Stimulated activated naive CD8-positive, alpha-beta T cell treated with anti-CD3 and anti-CD28 coated beads, Interleukin-15, amount 100 ng/mL, for 72 hours (primary cell): ENCODE results near the gene WDR17.
A peak's percentile ranks its signal among the peaks of the same experiment; 100 is the strongest.

Experiments used
- ATAC-seq: fragments of 150-1000 bp; cut with Tn5 transposase; 2 replicates; pipeline ENCODE4 v1.10.0; 2021; ENCODE audit warnings: mild to moderate bottlenecking, moderate library complexity
- DNase-seq, 2 donors: peaks; one replicate each; pipeline ENCODE4 v3.0.0; 2021 to 2022
- H3K27ac Mint-ChIP-seq, 2 donors: one replicate each; pipeline ENCODE4 v1.8.0; 2022; ENCODE audit warnings: mild to moderate bottlenecking in 2 of 2, mixed read lengths in 2 of 2, moderate library complexity in 2 of 2
- H3K27me3 Mint-ChIP-seq: one replicate; pipeline ENCODE4 v1.8.0; 2022; ENCODE audit warnings: mixed read lengths
- H3K4me1 Mint-ChIP-seq: one replicate; pipeline ENCODE4 v1.8.0; 2022; ENCODE audit warnings: mild to moderate bottlenecking, mixed read lengths
- H3K4me3 Mint-ChIP-seq, 2 donors: one replicate each; pipeline ENCODE4 v1.8.0; 2022; ENCODE audit warnings: mild to moderate bottlenecking in 2 of 2, mixed read lengths in 2 of 2, moderate library complexity in 1 of 2
- H3K9me3 Mint-ChIP-seq, 2 donors: one replicate each; pipeline ENCODE4 v1.8.0; 2022; ENCODE audit warnings: mixed read lengths in 2 of 2

Gene WDR17

DNA sequence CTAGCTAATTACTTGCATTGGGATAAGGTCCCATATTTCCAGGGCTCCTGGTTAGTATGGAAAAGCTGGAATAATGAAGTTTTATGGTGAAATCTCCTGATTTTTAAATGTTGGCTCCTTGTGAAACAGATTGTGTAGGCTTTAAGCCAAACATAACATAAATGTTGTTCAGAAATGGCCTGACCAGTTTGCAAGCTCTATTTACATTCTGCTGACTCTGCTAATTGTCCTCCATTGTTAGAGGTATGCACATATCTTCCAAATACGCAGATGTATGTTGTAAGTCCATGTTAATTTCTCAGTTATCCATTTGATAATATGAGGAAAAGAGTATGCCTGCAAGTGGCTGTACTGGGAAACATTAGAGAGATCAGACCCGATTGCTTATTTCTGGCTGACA lies 11.9 kb upstream of the WDR17 start:
- H3K9me3 Mint-ChIP-seq, result no peaks in the 10 kb centered on the region

DNA sequence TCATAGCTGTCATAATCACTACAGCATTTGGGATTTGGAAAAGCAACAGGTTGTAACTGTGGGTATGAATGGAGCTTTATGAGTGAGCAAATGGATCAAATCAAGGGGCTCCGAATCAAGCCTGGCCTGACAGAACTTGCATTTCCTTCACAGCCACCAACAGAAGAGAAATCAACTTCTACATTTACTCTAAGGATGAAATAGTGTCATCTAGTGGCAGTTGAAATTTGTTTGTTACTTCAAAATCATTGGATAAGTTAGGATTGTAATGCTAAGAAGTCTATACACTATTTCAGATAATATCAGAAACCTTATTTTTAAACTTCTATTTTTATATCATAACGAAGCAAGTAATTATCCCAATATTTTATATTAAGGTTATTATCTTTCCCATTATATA lies 10.7 kb upstream of the WDR17 start:
- no peak overlapping the region for H3K4me3 Mint-ChIP-seq
- DNase-seq (no peak), ATAC-seq (no peak)
- no peaks in the 10 kb centered on the region for H3K9me3 Mint-ChIP-seq
- no peak overlapping the region for H3K27ac Mint-ChIP-seq
- peaks cover 6% of the 10 kb centered on the region for H3K4me1 Mint-ChIP-seq
- H3K27me3 Mint-ChIP-seq, result no peaks in the 10 kb centered on the region

More for the DNA sequence above, 11.9 kb upstream of the WDR17 start:
- Mint-ChIP-seq H3K4me1 (peaks cover 6% of the 10 kb centered on the region), H3K27me3 (no peaks in the 10 kb centered on the region), H3K4me3 (no peak overlapping the region), H3K27ac (no peak overlapping the region)
- no peak for DNase-seq
- no peak for ATAC-seq

DNA sequence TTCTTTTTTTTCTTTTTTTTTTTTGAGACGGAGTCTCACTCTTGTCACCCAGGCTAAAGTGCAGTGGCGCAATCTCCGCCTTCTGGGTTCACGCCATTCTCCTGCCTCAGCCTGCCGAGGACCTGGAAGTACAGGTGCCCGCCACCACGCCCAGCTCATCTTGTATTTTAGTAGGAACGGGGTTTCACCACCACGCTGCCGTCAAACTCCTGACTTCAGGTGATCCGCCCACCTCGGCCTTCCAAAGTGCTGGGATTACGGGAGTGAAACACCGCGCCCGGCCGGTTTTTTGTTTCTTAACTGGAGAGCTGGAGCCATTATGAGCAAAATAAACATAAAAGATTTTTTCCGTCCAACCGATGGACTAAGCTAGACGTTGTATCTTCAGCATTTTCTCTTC lies 1.9 kb upstream of the WDR17 start:
- peaks cover 14% of the 10 kb centered on the region for H3K4me1 Mint-ChIP-seq
- H3K9me3 Mint-ChIP-seq, result no peaks in the 10 kb centered on the region
- DNase-seq, result no peak
- H3K27me3 Mint-ChIP-seq, result peaks cover 15% of the 10 kb centered on the region
- no peak overlapping the region for H3K4me3 Mint-ChIP-seq
- ATAC-seq, result no peak
- no peak overlapping the region for H3K27ac Mint-ChIP-seq

DNA sequence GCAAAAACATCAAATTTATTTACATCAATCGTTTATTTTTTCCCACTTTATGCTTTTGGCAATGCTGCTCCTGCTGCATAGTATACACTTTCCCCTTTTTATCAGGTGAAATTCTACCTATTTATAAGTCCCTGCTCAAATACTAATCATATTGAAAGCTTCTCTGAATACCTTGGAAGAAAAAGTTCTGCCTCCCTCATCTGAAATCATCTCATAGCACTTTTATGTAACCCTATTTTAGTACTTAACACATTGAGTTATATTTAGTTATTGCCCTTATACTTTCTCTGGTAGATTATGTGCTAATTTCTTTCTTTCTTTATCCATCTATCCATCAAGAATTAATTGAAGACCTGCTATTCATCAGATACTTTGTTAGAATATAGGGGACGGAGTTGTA lies 1.1 kb upstream of the WDR17 start:
- Mint-ChIP-seq H3K9me3 (no peaks in the 10 kb centered on the region), H3K4me3 (no peak overlapping the region), H3K4me1 (peaks cover 14% of the 10 kb centered on the region), H3K27me3 (peaks cover 15% of the 10 kb centered on the region), H3K27ac (no peak overlapping the region)
- ATAC-seq, result no peak
- no peak for DNase-seq

DNA sequence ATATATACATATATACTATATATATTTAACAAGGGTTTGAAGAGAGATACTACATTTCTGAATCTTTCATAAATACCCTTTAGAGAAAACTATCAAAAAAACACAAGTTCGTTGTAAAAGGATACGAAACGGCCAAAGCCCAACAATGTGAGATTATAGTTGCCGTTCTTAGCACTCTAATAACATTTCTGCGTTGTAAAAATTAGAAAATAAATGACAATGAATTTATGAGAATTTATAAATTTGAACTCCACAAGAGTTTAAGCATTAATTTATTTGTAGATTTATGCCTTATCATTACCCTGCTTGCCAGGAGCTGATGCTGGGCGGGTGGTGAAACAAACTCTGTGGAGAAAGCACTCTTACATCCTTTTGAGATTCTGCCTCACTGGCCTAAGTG lies 1.1 kb downstream of the WDR17 start:
- ATAC-seq, result no peak

DNA sequence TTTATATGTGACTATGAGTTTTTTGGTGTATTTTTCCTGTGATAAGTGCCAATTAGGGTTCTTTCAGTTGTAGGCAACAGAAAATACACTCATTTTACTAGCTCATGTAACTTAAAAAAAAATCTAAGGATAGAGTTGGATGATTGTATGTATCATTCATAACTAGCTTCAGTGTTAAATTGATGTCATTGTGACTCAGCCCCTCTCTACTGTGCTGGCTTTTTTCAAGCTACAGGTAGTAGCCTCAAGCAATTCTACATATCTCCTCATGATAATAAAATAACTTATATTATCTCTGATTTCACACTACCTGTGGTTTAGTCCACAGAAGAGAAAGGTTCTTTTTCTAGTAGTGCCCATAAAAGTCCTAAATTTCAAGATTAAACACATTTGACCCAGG lies 11.9 kb downstream of the WDR17 start:
- H3K27ac Mint-ChIP-seq, result no peak overlapping the region

More for the DNA sequence above, 1.1 kb downstream of the WDR17 start:
- peaks cover 14% of the 10 kb centered on the region for H3K4me1 Mint-ChIP-seq
- H3K27ac Mint-ChIP-seq, result no peak overlapping the region
- no peak for DNase-seq
- H3K4me3 Mint-ChIP-seq, result no peak overlapping the region
- no peaks in the 10 kb centered on the region for H3K9me3 Mint-ChIP-seq
- peaks cover 15% of the 10 kb centered on the region for H3K27me3 Mint-ChIP-seq

DNA sequence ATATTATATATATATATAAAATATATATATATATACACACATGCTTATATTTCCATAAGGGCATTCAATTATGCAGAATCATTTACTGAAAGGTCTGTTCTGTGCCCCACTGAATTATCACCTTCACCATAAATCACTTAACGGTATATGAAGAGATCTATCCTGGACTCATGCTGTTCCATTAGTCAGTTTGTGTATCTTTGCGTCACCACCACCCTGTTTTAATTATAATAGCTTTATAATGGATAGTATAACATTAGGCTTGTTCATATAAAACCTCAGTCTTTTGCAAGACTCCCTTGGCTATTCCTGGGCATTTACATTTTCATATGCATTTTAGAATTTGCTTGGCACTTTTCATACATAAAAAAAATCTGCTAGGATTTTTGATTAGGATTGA lies 19.1 kb downstream of the WDR17 start:
- H3K27me3 Mint-ChIP-seq, result no peaks in the 10 kb centered on the region
- H3K4me1 Mint-ChIP-seq, result no peaks in the 10 kb centered on the region
- no peak overlapping the region for H3K27ac Mint-ChIP-seq
- no peak overlapping the region for H3K4me3 Mint-ChIP-seq
- peaks cover 0 to 4% of the 10 kb centered on the region in 2 donors for H3K9me3 Mint-ChIP-seq
- ATAC-seq (no peak), DNase-seq (no peak)

More for the DNA sequence above, 11.9 kb downstream of the WDR17 start:
- H3K4me3 Mint-ChIP-seq, result no peak overlapping the region
- DNase-seq (no peak), ATAC-seq (no peak)
- H3K9me3 Mint-ChIP-seq, result no peaks in the 10 kb centered on the region
- no peaks in the 10 kb centered on the region for H3K27me3 Mint-ChIP-seq
- H3K4me1 Mint-ChIP-seq, result no peaks in the 10 kb centered on the region

DNA sequence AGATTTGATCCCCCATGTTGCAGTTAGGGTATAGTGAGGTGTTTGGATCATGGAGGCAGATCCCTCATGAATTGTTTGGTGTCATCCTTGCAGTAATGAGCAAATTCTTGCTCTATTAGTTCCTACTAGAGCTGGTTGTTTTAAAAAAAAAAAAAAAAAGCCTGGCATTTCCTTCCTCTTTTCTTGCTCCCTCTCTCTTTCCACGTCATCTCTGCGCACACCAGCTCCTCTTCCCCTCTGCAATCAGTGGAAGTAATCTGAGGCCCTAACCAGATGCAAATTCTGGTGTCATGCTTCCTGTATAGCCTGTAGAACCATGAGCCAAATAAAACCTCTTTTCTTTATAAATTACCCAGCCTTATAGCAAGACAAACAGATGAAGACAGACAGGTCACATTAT lies 24.5 kb downstream of the WDR17 start:
- Mint-ChIP-seq H3K4me1 (no peaks in the 10 kb centered on the region), H3K9me3 (peaks cover 0 to 12% of the 10 kb centered on the region in 2 donors), H3K27ac (no peak overlapping the region), H3K27me3 (no peaks in the 10 kb centered on the region), H3K4me3 (no peak overlapping the region)
- ATAC-seq, result no peak
- DNase-seq, result no peak

DNA sequence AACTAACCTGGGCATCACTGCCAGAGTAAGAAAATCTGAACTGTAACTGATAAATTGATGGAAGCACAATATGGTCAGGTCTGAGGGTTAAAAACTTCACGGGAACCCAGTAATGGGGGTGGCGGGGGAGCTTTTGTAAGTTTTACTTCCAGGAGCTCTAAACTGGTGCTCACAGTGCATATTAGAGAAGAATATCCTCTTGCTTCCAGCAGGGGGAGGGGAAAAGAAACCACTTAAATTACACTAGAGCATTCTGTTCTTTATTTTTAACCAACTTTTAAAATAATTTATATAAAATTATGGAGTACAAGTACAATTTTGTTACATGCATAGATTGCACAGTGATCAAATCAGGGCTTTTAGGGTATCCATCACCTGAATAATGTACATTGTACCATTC lies 33.7 kb downstream of the WDR17 start:
- ATAC-seq, result no peak
- Mint-ChIP-seq H3K27ac (no peak overlapping the region), H3K4me3 (no peak overlapping the region), H3K9me3 (peaks cover 5 to 9% of the 10 kb centered on the region in 2 donors), H3K27me3 (peaks cover 13% of the 10 kb centered on the region), H3K4me1 (no peaks in the 10 kb centered on the region)
- DNase-seq, result no peak

DNA sequence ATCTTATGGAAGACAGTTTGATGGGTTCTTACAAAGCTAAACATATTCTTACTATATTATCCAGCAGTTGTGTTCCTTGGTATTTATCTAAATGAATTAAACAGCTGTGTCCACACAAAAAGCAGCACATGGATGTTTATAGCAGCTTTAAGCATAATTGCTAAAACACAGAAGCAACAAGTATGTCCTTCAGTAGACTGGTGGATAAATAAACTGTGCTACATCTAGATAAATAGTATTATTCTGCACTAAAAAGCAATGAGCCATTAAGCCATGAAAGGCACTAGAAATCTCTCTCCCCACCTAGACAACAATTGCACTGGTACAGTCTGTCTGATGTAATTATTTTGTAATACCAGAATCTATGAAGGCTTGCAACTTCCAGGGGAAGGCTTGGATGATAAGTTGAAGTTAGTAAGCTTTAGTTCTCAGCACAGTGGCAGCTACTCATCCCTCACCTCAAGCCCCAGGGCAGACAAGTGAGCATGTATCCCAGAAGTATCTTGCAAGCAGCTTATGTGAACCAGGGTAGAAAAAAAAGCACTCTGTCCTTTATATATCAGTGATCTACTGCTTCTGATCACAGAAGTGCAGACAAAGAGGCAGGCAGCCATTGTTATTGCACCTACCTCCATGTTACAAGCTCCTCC lies 36.9 kb downstream of the WDR17 start:
- ATAC-seq, result no peak
- H3K9me3 Mint-ChIP-seq, result peaks cover 5 to 9% of the 10 kb centered on the region in 2 donors
- no peaks in the 10 kb centered on the region for H3K4me1 Mint-ChIP-seq
- H3K4me3 Mint-ChIP-seq, result no peak overlapping the region
- DNase-seq, result no peak
- H3K27me3 Mint-ChIP-seq, result peaks cover 13% of the 10 kb centered on the region
- H3K27ac Mint-ChIP-seq, result peak overlapping the region in 1 of 2 donors; percentile 5

DNA sequence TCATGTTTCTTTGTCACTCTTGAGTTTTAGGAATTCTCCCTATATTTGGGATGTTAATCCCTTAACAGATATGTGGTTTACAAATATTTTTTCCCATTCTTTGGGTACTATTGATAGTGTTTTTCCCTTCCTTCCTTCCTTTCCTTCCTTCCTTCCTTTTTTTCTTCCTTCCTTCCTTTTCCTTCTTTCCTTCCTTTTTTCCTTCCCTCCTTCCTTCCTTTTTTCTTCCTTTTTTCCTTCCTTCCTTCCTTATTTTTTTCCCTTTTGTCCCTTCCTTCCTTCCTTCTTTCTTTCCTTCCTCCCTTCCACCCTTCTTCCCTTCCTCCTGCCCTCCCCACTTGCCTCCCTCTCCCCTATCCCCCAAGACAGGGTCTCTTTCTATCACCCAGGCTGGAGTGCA lies 42.1 kb downstream of the WDR17 start:
- no peak overlapping the region for H3K27ac Mint-ChIP-seq
- no peak for ATAC-seq
- DNase-seq, result no peak

DNA sequence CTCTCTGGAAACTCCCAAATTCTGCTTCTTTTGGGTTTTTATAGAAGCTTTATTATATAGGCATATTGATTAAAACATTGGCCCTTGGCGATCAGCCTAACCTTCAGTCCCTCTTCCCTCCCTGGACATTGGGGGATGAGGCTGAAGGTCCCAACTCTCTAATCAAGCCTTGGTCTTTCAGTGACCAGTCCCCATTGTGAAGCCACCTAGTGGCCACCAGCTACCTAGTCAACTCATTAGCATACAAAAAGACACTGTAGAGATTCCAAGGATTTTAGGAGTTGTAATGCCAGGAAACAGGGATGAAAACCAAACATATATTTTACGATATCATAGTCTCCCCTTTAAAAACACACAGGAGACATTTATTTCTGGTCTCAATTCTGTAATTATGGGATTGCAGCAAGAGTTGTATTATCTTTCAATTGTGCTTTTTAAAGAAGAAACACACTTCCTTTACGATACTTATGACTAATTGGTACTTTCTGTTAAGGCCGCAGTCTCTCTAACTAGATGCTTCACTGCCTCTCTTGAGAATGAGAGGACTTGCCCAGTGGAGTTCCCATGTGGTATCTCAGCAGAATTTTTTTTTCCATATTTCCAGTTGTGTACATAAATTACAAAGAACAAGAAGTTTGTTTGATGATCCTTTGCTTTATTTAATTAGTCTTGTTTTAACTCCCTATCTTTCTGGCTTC lies 58.2 kb downstream of the WDR17 start:
- no peak overlapping the region for H3K27ac Mint-ChIP-seq
- H3K4me3 Mint-ChIP-seq, result no peak overlapping the region
- DNase-seq (no peak), ATAC-seq (peak; percentile 89)
- peaks cover 15% of the 10 kb centered on the region for H3K4me1 Mint-ChIP-seq
- H3K9me3 Mint-ChIP-seq, result no peaks in the 10 kb centered on the region
- no peaks in the 10 kb centered on the region for H3K27me3 Mint-ChIP-seq

More for the DNA sequence above, 42.1 kb downstream of the WDR17 start:
- Mint-ChIP-seq H3K9me3 (peaks cover 5 to 9% of the 10 kb centered on the region in 2 donors), H3K27me3 (peaks cover 1% of the 10 kb centered on the region), H3K4me3 (no peak overlapping the region), H3K4me1 (no peaks in the 10 kb centered on the region)

DNA sequence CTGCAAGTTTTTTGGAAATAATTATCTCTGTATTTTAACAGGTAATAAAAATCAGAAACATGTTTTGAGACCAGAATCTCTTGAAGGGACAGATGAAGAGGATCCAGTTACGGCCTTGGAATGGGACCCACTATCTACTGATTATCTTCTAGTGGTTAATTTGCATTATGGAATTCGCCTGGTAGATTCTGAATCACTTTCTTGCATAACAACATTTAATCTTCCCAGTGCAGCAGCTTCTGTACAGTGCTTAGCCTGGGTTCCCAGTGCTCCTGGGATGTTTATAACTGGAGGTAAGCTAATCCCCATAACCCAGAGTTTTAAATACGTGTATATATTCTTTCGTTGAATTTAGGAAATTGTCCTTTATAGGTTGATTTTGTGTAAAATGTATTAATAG lies 59.4 kb downstream of the WDR17 start:
- DNase-seq (no peak), ATAC-seq (no peak)
- peaks cover 15% of the 10 kb centered on the region for H3K4me1 Mint-ChIP-seq
- no peaks in the 10 kb centered on the region for H3K27me3 Mint-ChIP-seq
- H3K27ac Mint-ChIP-seq, result peak overlapping the region in 1 of 2 donors; percentile 19
- H3K9me3 Mint-ChIP-seq, result no peaks in the 10 kb centered on the region
- H3K4me3 Mint-ChIP-seq, result no peak overlapping the region

DNA sequence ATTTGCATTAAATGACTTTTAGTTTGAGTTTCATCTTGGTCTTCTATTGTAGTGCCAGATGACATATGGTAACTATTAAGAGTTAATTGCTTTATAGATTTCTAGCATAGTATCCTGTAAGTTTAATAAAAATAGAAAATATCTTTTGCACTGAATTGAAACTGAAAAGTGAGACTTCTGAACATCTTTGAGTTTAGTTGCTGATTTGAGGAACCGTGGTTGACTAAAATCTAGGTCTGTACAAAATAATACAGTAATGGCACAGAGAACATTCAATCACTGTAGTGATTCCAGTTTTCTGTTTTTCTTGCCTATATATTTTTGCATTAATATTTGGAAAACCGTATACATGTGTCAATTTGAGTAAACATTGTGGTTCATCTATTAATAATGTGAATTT lies 69.0 kb downstream of the WDR17 start:
- no peaks in the 10 kb centered on the region for H3K4me1 Mint-ChIP-seq
- H3K27me3 Mint-ChIP-seq, result no peaks in the 10 kb centered on the region
- DNase-seq (no peak), ATAC-seq (no peak)
- no peaks in the 10 kb centered on the region for H3K9me3 Mint-ChIP-seq
- no peak overlapping the region for H3K27ac Mint-ChIP-seq
- no peak overlapping the region for H3K4me3 Mint-ChIP-seq

DNA sequence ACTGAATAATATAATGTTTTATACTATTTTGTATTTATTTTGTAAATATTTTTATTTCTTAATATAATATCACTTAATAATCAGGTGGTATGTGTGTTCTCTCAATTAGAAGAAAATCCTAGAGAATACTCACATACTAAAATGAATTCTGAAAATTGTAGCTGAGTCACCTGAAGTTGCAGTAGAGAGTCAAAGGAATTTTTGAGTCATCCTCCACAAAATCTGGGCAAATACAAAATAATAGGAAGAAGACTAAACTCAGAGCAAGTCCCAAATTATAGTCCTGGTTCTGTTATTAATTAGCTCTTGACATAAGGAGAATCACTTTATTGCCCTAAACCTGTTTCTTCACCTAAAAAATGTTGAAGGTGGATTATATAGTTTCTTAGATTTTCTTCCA lies 72.0 kb downstream of the WDR17 start:
- H3K4me1 Mint-ChIP-seq, result no peaks in the 10 kb centered on the region
- no peak overlapping the region for H3K4me3 Mint-ChIP-seq
- no peak for ATAC-seq
- no peak for DNase-seq
- no peaks in the 10 kb centered on the region for H3K9me3 Mint-ChIP-seq
- no peaks in the 10 kb centered on the region for H3K27me3 Mint-ChIP-seq
- no peak overlapping the region for H3K27ac Mint-ChIP-seq

DNA sequence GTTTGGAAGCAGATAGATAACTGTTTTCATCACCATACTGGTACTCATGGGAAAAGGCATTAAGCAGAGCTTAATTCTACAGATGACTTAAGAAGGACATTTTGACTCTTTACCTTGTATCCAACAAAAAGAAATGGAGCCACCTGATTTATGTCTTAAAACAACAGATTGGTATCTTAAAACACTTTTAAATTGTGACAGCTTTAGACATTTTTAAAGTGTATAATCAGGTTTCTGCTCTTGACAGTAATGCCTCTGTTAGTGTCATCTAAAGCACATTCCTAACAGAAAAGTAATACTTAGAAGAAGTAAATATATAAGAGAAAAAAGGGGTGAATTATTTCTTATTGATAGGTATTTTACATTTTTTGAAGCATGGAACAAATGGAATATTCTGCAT lies 73.9 kb downstream of the WDR17 start:
- ATAC-seq (no peak), DNase-seq (no peak)
- Mint-ChIP-seq H3K27me3 (no peaks in the 10 kb centered on the region), H3K27ac (no peak overlapping the region), H3K4me3 (no peak overlapping the region), H3K4me1 (no peaks in the 10 kb centered on the region), H3K9me3 (no peaks in the 10 kb centered on the region)

DNA sequence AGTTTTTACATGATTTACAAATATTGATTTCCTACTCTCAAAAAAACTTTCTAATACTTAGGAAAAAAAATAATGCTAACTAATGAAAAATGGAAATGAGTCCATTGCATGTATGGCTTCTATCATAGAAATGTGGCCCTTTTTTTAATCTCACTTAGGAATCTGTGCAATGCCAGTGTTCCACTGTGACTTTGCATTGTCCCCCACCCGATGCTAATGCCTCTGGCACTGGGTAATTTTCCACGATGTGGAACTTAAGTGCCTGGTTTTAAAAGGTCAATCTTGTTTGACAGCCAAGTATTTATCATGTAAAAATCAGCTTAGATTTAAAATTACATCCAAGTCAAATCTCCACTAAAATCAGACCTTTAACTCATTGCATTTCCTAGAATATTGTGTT lies 76.6 kb downstream of the WDR17 start:
- DNase-seq (no peak), ATAC-seq (no peak)
- H3K9me3 Mint-ChIP-seq, result no peaks in the 10 kb centered on the region
- H3K4me1 Mint-ChIP-seq, result no peaks in the 10 kb centered on the region
- no peak overlapping the region for H3K4me3 Mint-ChIP-seq
- no peaks in the 10 kb centered on the region for H3K27me3 Mint-ChIP-seq
- H3K27ac Mint-ChIP-seq, result no peak overlapping the region
